GM21825 (cell line): Measurements from ENCODE around the gene OSBPL3.

Source experiments
- ATAC-seq: cut with Tn5 transposase; IDR thresholded peaks from one replicate; pipeline ENCODE4 v1.9.1; 2021; ENCODE audit warnings: mild to moderate bottlenecking, moderate library complexity; ENCODE audit not compliant: unreplicated experiment

The OSBPL3 gene

DNA sequence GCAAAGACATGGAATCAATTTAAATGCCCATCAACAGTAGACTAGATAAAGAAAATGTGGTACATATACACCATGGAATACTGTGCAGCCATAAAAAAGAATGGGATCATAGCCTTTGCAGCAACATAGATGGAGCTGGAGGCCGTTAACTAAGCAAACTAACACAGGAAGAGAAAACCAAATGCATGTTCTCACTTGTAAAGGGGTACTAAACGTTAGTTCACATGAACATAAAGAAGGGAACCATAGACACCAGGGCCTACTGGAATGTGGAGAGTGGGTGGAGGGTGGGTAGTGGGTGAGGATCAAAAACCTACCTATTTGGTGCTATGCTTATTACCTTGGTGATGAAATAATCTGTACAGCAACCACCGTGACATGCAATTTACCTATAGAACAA is 144.3 kb downstream of the OSBPL3 start:
- peak; percentile 11 for ATAC-seq

DNA sequence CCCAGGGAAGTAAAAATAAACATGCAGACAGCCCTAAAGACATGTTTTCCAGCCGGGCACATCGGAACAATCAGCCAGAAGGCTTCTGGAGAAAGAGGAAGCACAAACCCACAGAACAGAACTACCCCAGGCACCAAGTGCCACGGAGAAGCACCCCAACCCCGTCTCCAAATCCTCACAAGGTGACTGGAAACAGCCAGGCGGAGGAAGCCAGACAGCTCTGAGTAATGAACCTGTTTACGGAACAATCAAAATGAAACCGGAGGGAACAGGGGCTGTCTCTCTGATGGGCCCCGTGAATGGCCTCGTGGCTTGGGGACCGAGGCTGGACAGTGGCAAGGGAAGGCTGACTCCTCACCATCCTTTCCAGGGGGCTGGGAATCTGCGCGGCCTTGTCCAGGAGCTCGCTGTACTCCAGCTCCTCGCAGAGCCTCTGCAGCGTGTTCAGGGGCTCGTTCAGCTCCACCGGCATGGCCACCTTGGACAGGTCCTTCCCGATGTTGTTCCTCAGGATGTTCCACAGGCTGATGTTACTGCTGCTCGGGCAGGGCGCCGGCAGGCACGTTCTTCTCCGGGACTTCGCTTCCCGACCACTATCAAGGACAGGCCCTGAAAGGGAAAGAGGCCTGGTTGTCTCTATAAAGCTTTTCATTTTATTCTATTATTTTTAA is 145.7 kb downstream of the OSBPL3 start:
- ATAC-seq: peak; percentile 50

DNA sequence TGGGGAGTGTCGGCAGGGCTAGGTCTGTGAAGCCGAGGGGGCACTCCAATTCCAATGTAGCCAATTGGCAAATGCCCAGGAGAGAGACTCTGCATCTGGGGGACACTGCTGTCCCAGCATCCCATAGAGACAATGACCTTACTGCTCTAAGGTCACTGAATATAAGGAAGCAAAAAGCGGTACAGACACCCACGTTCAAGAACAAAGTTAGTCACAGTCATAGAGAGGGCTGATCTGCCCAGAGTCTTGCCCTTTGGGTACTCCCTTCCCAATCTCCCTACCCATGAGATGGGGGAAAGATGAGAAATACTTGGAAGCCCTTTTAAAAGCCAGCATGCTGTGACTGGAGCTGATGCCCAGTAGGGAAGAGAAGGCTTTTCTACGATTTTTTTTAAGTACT is 146.4 kb downstream of the OSBPL3 start:
- no peak for ATAC-seq

DNA sequence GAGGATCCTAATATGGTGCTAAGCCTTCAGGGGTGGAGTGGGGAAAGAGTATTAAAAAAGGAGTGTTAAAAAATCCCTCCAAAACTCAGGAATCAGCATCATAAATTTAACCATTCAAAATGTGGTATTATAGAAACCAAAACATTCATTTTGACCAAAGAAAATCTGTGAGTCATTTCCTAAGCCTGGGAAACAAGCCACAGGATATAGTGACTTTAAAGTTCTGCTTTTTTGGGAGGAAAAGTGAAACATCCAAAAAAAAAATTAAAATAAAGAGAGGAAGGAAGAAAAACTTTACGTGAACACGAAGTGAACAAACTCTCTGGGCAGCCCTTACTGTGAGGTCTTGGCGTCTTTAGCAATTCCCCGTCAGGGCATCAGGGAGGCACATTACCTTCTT is 148.7 kb downstream of the OSBPL3 start:
- no peak for ATAC-seq

DNA sequence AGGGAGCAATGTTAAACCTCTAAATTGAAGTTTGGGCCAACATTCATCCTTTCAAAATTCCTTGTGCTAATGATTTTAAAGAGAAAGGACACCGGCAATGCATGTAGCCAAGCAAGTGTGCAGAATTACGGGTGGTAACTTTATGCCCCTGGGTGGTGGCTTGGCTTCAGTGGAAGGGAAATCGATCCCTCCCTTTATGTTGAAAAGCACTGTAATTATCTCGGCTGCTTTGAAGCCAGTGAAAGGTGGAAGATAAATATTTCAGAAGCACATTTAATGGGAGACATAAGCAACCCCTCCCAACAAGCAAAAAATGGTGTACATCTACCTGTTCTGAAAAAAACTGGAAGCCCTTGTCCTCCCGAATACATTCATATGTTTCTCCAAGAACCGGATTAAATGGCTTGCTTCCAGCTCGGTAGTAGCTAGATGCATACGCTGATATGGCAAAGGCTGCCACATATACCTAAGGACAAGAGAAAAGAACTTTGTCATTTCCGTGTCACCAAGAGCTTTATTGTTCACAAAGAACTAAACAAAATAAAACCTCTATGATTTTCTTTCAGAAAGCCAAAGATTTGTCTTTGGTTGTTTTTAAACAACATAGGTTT is 149.4 kb downstream of the OSBPL3 start:
- ATAC-seq: no peak

DNA sequence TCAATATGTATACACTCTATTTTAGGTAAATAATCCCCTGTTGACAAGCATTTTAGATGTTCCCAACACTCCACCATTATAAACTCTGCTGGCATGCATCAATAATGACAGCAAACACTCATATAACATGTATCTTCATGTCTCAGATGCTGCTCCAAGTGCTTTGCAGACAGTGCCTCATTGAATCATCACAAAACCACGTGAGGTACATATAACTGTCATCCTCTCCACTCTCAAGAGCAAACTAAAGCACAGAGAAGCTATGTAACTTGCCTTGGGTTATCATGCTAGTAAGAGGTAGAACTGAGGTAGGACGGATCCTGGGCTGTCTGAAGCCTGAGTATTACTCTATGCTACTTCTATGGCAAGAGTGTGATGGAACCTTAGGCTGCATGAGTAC is 150.2 kb downstream of the OSBPL3 start:
- no peak for ATAC-seq

DNA sequence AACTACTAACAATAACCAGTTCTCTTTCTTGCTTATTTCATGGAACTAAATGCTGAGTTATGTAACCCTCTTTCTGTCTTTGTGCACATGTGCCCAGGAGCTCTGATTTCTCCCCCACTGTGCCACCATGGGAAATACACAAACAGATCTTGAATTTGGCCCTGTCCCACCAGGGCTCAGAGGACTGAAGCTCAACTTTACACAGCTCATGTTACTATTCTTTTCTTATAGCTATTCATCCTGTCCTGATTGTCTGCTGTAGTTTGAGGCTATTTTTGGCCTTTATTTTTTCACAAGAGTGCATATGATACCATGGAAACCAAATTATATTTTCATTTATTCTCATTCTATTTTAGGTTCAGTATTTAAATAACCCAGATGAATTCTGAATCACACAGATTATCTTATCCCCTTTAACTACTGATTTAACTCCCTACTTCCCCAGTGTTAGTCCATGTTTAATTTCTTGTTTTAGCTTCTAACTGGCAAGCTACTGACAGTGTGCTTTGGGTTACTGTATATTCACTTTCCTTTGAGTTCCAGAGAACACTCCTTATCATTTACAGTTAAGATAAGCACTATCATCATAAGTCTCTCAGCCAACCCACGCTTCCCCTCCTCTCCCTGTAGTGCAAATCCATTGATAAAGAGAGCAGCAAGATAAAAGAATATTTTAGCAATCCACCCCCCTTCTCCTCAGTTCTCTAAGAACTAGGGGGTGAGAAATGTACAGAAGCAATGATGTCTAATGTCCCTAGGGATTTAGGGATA is 150.9 kb downstream of the OSBPL3 start:
- ATAC-seq: no peak

DNA sequence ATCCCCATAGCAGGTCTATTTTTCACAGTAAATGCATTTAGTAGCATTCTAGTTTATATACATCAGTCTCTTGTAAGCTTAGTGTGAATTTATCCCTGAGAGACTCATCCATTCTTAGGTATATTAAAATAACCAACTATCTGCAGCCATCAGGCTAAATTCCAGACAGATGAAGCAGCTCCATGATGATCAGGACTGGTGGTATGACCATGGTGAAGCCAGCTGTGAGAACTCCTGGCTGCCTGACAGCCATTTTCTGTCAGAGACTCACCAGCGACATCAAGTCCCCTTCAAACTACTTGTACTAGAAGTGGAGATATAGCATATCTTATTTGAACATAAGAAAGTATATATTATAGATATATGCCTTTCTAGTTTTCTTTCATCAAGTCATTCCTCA is 152.4 kb downstream of the OSBPL3 start:
- ATAC-seq: no peak

DNA sequence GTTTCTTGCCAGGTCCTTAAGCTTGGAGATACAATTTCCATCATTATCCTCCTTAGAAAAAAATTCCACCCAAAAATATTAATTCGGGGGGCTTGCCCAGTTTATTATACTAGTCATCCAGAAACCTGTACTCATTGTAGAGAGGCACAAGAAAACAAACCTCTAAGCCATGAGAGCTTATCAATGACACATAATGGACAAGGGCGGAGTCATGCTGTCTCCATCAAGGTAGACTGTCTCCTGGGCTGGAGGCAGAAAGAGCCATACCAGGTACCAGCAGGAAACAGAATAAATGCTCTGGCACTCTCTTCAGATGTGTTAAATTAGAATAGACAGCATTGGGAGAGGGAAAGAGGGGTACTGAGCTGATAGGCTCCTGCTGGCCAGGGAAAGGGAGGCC is 153.0 kb downstream of the OSBPL3 start:
- no peak for ATAC-seq

DNA sequence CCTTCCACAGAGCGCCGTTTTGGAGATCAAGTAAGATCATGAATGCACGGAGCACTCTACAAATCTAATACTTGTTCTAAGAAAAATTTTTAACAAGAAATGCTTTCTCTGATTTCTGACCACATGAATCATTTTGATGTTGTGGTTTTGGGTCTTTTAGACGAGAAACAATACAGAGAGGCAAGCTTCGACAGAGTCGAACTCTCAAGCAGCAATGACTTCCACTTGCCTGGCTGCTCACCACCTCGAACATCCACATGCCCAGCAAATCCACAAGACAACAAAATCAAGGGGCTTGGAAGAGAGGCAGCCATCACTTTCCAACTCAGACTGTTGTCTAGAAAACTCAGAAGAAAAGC is 153.3 kb downstream of the OSBPL3 start:
- ATAC-seq: no peak

DNA sequence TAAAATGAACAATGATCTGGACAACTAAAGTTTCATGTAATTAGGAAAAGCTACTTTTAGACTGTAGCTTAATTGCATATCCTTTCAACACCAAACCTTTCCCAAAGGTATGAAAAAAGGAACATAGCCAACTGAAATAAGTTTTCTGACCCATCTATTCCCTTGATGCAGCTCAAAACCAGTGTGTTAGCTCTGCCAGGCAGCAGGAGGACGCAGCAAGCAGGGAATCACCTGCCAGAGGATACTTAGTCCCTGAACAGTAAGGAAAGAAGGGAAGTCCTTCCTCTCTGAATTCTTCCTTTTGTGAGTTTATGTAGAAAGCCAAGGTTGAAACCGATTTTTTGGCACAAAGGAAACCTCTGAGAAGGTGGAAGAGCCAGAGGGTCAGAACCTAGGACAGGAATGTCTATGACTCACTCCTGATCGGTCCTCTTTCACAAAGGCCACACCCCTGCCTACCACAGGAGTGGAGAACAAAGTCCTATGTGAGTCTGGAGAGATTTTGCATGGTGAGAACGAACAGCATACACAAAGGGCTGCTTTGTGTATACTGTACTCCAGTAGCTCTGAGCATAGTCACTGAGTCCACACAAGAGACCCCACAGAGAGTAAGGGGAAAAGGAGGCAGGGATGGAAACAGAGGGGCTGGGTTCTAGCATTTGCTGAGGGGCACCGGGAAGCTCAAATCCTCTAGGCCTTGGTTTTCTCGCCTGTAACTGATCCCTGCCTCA is 153.9 kb downstream of the OSBPL3 start:
- ATAC-seq: no peak

DNA sequence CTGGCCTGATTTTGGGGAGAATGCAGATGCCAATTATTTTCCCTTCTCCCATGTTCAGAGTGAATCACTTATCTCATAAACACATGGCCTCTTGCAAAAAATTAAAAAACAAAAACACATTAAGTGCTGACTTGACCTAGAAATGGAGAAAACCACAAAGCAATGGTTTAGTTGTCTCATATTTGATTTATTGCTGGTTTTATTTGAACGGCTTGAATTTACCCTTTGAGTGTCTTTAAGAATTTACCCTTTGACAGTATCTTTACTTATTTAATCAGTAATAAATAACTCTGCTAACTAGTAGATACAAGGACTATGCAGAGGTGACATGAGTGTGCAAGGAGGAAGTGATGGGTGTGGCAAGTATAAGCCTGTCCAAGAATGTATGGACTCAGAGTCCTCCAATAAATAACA is 154.6 kb downstream of the OSBPL3 start:
- ATAC-seq: no peak

DNA sequence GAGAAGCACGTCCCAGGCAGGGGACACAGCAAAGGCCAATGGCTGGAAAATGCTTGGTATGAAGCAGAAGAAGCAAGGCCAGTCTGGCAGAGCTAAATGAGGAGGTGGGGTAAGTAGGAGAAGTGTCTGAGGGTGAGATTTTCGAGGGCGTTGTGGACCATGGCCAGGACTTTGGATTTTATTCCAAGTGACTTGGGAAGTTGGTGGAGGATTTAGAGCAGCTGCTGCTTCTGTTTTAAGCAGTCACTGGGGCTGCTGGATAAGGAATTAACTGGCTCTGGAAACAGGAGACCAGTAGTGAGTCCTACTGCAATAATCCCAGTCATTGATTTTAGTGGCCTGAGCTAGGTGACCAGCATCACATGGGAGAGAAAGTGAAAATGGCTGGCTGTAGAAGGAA is 155.1 kb downstream of the OSBPL3 start:
- no peak for ATAC-seq

DNA sequence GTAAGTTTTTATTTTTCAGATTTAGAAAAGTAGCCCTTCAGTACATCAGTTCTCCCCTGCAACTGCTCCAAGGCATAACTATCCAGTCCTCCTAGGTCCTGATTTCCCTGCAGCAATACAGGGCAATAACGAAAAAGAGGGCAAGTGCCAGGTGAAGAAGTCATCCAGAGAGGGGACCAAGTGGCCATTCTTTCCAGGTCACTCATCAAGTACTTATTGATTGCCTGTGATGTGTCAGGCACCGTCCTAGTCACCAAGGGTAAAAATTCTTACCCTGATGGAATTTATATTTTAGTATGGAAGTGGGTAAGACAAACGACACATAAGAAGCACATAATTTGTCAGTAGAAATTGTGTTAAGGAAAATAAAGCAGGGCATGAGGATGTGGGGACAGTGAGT is 155.6 kb downstream of the OSBPL3 start:
- ATAC-seq: no peak

DNA sequence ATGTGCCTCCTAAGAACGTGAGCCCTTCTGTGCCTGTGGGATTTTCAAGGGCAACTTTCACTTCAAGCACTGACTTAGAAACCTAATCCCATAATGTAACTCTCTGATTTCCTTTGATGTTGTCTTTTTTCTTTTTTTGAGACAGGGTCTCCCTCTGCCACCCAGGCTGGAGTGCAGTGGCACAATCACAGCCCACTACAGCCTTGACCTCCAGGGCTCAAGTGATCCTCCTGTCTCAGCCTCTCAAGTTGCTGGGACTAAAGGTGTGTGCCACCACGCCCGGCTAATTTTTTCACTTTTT is 158.3 kb downstream of the OSBPL3 start:
- ATAC-seq: no peak

DNA sequence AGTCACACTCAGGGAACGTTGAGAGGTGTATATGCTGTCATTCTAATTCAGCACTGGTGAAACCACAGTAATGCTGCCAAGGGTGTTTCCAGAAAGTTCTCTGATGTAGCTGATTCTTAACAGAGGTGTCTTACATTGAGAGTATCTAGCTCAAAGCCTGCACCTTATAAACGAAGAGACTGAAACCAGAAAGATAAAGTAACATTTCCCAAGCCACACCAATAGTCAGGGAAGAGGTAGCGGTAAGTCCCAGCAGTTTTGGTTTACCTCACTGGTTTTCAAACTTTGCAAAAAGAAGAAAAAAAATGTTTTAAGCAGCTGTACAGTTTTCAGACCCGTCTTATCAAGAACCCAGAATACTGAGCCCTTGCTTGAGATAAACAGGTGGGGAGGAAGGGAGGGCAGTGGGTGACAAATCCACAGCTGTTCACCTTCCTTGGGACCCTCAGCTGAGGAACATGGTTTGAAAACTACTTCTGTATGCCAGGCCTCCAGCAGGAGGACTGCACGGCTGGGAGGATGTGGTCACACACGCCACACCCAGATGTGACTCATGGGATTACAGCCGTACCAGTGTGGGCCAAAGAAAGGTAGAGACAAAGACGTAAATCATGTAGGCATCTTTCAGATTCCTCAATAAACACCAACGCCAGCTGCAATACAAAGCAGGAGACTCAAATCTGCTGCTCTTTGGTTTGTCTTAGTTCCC is 158.8 kb downstream of the OSBPL3 start:
- ATAC-seq: peak; percentile 81

DNA sequence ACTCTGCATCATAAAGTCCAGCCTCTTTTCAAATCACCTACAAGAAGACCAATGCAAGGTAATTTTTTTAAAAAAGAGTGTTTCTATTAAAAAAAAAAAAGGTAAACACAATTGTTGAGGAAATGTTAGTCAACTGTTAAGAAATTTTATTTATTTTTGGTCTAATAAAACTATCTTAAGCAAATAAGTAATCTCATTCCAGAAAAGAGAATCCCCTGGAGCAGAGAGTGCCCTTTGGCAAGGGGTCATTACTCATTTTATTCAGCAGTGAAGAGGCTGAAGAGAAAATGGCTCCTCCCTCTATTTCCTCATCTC is 159.3 kb downstream of the OSBPL3 start:
- no peak for ATAC-seq

DNA sequence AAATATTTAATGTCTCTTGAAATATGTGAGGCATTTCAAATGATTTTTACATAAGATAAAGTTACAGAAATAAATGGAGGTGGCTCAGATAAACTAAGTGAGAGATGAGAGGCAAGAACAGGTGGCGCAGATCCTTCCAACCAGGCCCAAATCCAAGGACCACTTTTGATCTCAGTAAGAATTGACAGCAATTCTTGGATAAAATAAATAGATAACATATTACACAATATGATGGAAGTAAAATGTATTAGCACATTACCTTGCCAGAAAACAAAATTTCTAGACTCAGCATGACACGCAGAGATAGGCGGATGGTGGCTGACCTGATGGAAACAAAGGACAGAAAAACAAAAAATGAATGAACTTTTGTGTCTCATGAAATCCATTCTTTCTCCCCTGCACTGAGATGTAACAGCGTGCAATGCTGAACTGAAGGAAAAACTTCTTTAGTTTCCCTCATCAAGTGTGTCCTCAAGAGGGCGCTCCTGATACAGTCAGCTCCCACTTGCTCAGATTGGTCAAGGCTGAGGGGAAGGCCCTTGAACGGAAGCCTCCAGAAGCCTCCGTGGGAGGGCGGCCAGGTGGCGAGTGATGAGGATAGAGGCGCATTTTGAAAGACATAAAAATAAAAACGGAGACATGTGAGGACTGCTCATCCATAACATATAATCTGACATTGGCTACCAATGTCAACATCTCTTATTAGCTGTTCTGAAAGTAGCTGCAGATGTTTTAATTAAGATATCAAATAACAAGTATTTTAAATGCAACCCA is 159.9 kb downstream of the OSBPL3 start:
- peak; percentile 61 for ATAC-seq

DNA sequence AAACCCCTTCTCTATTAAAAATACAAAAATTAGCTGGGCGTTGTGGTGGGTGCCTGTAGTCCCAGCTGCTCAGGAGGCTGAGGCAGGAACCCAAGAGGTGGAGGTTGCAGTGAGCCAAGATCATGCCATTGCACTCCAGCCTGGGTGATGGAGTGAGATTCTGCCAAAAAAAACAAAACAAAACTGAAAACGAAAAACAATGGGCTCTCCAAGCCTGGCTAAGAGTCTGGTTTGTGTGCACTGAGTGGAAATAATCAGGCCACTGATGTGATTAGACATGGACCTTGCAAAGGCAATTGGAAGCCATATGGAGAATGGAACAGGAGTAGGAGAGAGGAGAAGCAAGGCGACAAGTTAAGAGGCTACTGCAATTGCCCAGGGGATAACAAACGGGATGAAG is 162.6 kb downstream of the OSBPL3 start:
- ATAC-seq: no peak

DNA sequence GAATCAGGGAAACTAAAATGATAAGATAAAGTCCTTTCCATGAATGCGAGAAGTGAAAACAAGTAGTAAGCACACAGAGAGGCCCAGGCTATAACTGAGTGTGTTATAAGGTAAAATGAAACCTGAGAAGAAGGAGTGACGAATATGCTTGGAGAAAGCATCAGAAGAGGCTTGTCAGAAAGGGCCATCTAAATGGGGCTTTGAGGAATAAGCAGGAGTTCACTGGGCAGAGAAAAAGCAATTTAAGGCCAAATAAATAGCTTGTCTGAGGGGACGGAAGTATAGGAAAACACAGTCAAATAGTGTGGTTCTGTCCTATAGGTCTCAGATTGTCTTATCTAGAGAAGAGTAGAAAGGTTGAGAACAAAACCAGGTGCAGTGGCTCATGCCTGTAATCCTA is 163.1 kb downstream of the OSBPL3 start:
- ATAC-seq: no peak
